ENCODE results near the gene KDM5B.
A peak's percentile ranks its signal among the peaks of the same experiment; 100 is the strongest.

DNA sequence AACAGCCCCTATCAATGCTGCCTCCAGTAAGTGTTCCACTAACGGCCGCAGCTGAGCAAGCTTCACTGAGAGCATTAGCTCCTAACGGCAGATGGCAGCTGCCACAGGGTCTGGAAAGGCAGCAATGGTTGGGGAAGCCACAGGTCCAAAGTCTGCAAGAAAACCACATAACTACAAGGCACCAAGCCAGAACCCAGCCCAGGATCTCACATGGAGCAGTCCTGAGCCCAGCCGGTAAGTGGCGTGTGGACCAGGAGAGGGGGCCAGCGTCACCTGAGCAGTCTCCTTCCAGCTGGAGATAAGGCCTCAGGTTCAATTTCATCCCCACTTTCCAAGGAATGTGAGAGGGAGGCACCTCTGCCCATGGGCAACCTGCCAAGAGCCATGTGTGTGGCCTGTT is 111.2 kb downstream of the KDM5B start:
- TF ChIP-seq CTCF (IDR thresholded peaks at IDR 0.05), result peak in 3 of 7 experiments; percentile 6 to 24 (median 13)
- no peak for TF ChIP-seq POLR2A (IDR thresholded peaks at IDR 0.05)

Data from body of pancreas (tissue), 4 donors.